MM.1S (cell line): ENCODE results near the gene AK4.

ENCODE experiments used
- EZH2 ChIP-seq: fragments of 300-600 bp; sonication (generic); optimal IDR thresholded peaks from 2 replicates; pipeline ENCODE3; 2017; ENCODE audit warnings: low read depth, mild to moderate bottlenecking, antibody characterized with exemption, low read length, mixed read lengths
- TF ChIP-seq, protein P1 (sequence below): fragments of 300-600 bp; sonication (generic); IDR thresholded peaks from 2 replicates; pipeline ENCODE4 v1.5.1; 2016; ENCODE audit warnings: antibody characterized with exemption, low read length, mixed read lengths

DNA sequence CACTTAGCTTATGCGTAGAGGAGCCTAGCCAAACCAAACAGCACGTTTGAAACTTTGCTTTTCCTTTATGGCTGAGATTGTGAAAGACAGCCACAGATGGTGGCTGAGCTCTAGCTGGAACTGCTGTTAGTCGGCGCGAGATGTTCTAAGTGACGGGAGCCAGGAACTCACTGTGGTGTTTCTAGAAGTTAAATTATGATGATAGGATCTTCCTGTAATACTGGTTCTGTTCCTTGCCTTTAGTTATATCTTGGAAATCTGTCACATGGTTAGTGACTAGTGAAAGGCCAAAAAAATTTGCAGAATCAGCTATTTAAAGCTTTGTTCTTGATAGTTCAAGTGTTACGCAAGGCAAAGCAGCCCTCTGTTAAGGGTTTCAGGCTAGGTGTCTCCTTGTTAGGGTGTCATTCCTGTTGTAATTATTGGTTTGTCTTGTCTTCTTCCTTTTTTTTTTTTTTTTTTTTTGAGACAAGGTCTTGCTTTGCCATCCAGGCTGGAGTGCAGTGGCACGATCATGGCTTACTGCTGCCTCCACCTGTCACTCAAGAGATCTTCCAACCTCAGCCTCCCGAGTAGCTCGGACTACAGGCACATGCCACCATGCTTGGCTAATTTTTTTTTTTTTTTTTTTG, 22.6 kb downstream of the AK4 start:
- TF ChIP-seq EZH2 = no peak
- TF ChIP-seq, protein P1, sequence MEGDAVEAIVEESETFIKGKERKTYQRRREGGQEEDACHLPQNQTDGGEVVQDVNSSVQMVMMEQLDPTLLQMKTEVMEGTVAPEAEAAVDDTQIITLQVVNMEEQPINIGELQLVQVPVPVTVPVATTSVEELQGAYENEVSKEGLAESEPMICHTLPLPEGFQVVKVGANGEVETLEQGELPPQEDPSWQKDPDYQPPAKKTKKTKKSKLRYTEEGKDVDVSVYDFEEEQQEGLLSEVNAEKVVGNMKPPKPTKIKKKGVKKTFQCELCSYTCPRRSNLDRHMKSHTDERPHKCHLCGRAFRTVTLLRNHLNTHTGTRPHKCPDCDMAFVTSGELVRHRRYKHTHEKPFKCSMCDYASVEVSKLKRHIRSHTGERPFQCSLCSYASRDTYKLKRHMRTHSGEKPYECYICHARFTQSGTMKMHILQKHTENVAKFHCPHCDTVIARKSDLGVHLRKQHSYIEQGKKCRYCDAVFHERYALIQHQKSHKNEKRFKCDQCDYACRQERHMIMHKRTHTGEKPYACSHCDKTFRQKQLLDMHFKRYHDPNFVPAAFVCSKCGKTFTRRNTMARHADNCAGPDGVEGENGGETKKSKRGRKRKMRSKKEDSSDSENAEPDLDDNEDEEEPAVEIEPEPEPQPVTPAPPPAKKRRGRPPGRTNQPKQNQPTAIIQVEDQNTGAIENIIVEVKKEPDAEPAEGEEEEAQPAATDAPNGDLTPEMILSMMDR = no peak
